Stomach (tissue), 4 donors: Measurements from ENCODE around the gene MYO1B.

Experiments
- CTCF ChIP-seq, 7 experiments: fragments of 450-650 bp in 4 of 7; fragments of 200-600 bp in 3 of 7; sonication (generic) in 3 of 7; IDR thresholded peaks; one replicate each; pipeline ENCODE4 v1.5.1; 2016 to 2019; ENCODE audit warnings: antibody characterized with exemption in 7 of 7, control low read depth in 2 of 7, mild to moderate bottlenecking in 1 of 7
- POLR2AphosphoS5 ChIP-seq, 3 donors: sonication (generic); formaldehyde crosslinking; IDR thresholded peaks; one replicate each; pipeline ENCODE4 v1.6.1; 2016; ENCODE audit warnings: antibody characterized with exemption in 3 of 3

GRCh38 chr2:191329841-191330240 is 84.6 kb downstream of the MYO1B start:
- TF ChIP-seq CTCF (IDR thresholded peaks at IDR 0.05) (no peak), POLR2AphosphoS5 (IDR thresholded peaks at IDR 0.05) (no peak)
